ENCODE results near the gene VPS50. TPM values are rescaled to one million over a fixed set of nuclear protein-coding genes. Genes with fewer than 3 reads are reported as not detected.

VPS50 gene
- total RNA-seq, 1 experiment from 2014 or later, result 13.6 TPM

GRCh38 chr7:93399642-93400041 lies 167.5 kb downstream of the VPS50 start:
- H3K36me3 Mint-ChIP-seq (ENCODE audit: insufficient read depth in 1 of 3, low read depth in 3 of 3), result peaks cover 0 to 7% (median 3%) of the 10 kb centered on the region in 3 experiments; a peak in 3 of 7 replicates
- Histone ChIP-seq H3K4me2 (ENCODE audit: insufficient read depth, insufficient read length, low read length) (no peak overlapping the region), H4K20me1 (ENCODE audit: control insufficient read depth, insufficient read depth, insufficient read length) (no peaks in the 10 kb centered on the region), H3K4me1 (ENCODE audit: insufficient read depth, low read length) (0 out of 2 replicates have a peak, but pooled peaks cover 3% of the 10 kb centered on the region), H3K9ac (ENCODE audit: extremely low read depth, insufficient read length, low read length) (no peak overlapping the region), H4K91ac (ENCODE audit: insufficient read length, low read depth, low read length) (no peak overlapping the region), H3K23me2 (ENCODE audit: insufficient read length, low read depth, low read length, poor library complexity, severe bottlenecking) (no peaks in the 10 kb centered on the region), H4K5ac (ENCODE audit: insufficient read length, low read depth, low read length) (no peak overlapping the region), H2AFZ (ENCODE audit: low read length) (no peak overlapping the region), H3K79me2 (ENCODE audit: insufficient read depth, low read length) (no peaks in the 10 kb centered on the region), H3K18ac (ENCODE audit: insufficient read length, low read depth, low read length) (no peak overlapping the region), H2BK12ac (ENCODE audit: insufficient read length, low read depth, low read length) (no peak overlapping the region), H3K14ac (ENCODE audit: insufficient read depth, low read length) (no peak overlapping the region), H3T11ph (ENCODE audit: low read length) (no peak overlapping the region), H3K9me3 (ENCODE audit: control insufficient read depth, low read depth, low read length) (no peaks in the 10 kb centered on the region), H3K79me1 (ENCODE audit: insufficient read depth, low read depth, low read length, poor library complexity, severe bottlenecking) (no peaks in the 10 kb centered on the region), H2BK5ac (ENCODE audit: insufficient read length, low read length) (no peak overlapping the region), H2AK5ac (ENCODE audit: insufficient read length, low read length) (no peak overlapping the region), H3K23ac (ENCODE audit: insufficient read length, low read depth, low read length) (no peak overlapping the region), H3K4ac (ENCODE audit: low read depth, low read length) (no peak overlapping the region), H3K27ac (ENCODE audit: insufficient read length, low read depth, low read length) (no peak overlapping the region), H2BK120ac (ENCODE audit: low read depth, low read length, poor library complexity, severe bottlenecking) (no peak overlapping the region), H4K8ac (replicated peaks; ENCODE audit: insufficient read length, low read depth, low read length) (no peak overlapping the region), H2BK20ac (ENCODE audit: low read depth, low read length, poor library complexity, severe bottlenecking) (no peak overlapping the region), H3K27me3 (ENCODE audit: insufficient read depth, low read length) (no peaks in the 10 kb centered on the region; the same call in 1 of the 2 replicates), H2BK15ac (ENCODE audit: low read depth, low read length) (no peak overlapping the region), H3K56ac (ENCODE audit: insufficient read length, low read depth, low read length) (no peak overlapping the region)
- H3K9me3 Mint-ChIP-seq, result peaks cover 5 to 8% of the 10 kb centered on the region in 2 experiments; a peak in 2 of 5 replicates
- no peak for DNase-seq
- H3K4me1 Mint-ChIP-seq, result peaks cover 0 to 1% of the 10 kb centered on the region in 2 experiments; a peak in 2 of 4 replicates
- 0 out of 2 replicates have a peak, but pooled peaks cover 2% of the 10 kb centered on the region for H3K27me3 Mint-ChIP-seq (ENCODE audit: low read depth)
- no peak for TF ChIP-seq CTCF (conservative IDR thresholded peaks at IDR 0.05)
- H3K4me3 Mint-ChIP-seq, result no peak overlapping the region
- WGBS (ENCODE audit: extremely low coverage, insufficient read length, low lambda C conversion rate), result 100% methylated on average over 1 of the region's 3 CpGs
- no peak overlapping the region; a peak in 1 of 7 replicates for H3K27ac Mint-ChIP-seq
